ENCODE results near the gene KMT2D.
"Not testable (repeated sequence)": the region's sequence is repeated elsewhere in the genome, so short reads cannot be mapped to it uniquely, and the experiment has no call there.

Gene KMT2D

DNA sequence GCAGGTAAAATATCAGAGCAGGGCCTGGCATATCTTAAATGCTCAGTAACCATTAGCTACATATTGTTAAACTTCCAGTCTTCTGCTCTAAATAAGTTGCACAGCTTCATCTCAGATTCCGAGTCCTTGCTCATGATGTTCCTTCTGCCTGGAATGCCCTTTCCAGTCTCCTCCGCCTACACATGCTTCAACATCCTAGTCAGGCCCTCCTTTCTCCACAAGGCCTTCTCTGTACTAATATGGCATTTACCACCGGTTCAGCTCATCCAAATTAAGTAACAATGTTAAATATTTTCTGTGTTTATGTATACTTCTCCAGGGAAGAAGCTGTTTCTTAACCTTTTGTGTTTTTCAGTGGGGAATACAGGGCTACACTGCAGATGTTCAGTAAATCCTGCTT lies 25.5 kb upstream of the KMT2D start:
- DNase-seq, result no peak

- DNase-seq, result no peak
Measured at GRCh38 chr12:49084438-49084837, 23.8 kb upstream of the KMT2D start.

- no peak for DNase-seq
Measured at GRCh38 chr12:49079793-49080192, 19.2 kb upstream of the KMT2D start.

DNA sequence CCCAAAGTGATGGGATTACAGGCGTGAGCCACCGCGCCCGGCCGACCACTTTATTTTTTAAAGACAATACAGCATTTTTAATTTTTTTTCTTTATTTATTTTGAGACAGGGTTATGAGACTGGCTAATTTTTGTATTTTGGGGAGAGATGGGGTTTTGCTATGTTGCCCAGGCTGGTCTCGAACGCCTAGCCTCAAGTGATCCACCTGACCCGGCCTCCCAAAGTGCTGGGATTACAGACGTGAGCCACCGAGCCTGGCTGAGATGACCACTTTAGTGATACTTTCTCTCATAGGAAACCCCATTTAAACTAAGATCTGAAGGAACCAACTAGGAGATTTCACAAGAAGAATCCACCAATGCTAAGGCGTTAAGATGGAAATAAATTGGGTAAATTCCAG lies 10.4 kb upstream of the KMT2D start:
- DNase-seq, result no peak

- DNase-seq, result peak; percentile 91 to 97
Measured at GRCh38 chr12:49069507-49070346, 9.1 kb upstream of the KMT2D start, which contains the start of gene RHEBL1. TSS of gene RHEBL1 (minus strand) at chr12:49069979. CDS start at chr12:49069785, 194 bp downstream.

DNA sequence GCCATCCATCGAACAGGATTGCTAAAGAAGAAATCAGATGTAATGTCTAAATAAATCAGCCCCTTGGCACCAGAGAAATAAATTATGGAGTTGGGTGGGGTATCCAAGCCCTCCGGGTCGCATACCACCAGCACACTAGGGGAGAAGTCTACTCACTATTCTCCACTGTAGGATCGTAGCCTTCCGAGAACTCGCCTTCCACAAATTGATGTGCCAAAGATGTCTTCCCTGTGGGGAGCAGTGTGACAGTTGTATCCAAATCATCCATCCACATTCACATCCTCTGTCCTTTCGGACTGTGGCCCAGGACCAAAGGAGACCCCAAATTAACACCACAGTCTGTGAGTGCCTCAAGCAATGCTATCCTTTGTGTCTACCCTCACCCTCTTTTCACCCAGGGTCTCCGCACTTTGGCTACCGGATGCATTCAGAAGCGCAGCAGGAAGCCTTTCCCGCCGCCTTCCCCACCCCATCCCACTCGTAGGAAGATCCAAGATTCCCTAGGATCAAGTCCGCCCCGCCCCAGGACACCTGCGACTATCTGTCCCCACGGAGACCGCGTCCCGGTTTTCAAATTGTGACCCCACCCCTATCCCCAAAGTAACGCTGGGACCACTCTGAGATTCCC lies 8.4 kb upstream of the KMT2D start:
- DNase-seq, result peak in 1 of 2 experiments; percentile 54

GRCh38 chr12:49066120-49066519 lies 5.5 kb upstream of the KMT2D start:
- no peak for DNase-seq

DNA sequence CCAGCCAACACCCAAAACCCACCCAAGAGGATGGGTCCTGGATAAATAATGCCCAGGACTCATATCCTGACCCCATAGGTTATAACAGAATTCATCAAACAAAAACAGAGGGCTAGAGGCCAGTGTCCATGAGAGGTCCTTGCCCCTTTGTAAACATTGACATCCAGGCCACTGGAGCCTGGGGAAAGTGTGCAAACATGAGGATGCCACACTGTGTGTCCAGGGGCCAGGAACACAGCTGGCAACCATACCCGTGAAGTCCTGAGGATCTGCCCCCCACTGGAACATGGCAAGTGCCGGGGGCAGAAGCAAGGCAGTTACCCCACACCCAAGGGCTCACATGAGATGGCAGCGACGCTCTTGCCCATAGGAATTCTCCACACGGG lies 4.2 kb upstream of the KMT2D start:
- DNase-seq, result no peak

GRCh38 chr12:49061916-49062315 lies 1.3 kb upstream of the KMT2D start:
- DNase-seq, result not testable (repeated sequence)

- DNase-seq, result no peak
Measured at GRCh38 chr12:49061157-49061650, 610 bp upstream of the KMT2D start.

- no peak for DNase-seq
Measured at GRCh38 chr12:49059299-49060171, 1.1 kb downstream of the KMT2D start.

DNA sequence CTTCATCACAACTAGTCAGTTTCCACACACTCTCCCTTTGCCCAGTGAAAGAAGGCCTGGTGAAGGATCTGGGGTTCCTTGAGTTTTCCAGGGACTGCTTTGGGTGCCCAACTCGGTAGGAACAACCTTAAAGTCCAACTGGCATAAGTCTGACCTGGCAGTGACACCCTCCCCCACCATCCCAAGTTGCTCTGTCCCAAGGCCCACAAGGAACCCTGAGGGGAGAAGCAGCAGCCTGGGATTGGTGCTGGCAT lies 1.6 kb downstream of the KMT2D start:
- DNase-seq, result no peak

- DNase-seq, result no peak
Measured at GRCh38 chr12:49058366-49059044, 2.1 kb downstream of the KMT2D start.

DNA sequence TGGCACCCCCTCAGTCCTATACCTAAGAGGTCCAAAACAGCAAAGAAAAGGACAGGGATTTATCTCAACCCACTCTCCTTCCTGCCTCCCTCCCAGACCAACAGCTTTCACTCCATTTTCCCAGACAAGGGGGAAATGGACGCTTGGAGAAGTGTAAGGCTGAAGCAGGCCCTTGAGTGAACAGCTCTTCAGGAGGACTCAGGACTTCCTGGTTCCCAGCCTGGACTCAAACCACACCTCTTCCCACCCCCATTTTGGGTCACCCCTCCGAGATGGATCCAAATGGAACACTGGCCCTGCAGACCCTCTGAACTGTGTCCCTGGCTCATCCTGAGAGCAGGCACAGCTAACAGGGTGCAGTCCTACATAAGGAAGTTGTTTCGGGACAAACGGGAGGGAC lies 2.7 kb downstream of the KMT2D start:
- DNase-seq, result peak in 1 of 2 experiments; percentile 14

DNA sequence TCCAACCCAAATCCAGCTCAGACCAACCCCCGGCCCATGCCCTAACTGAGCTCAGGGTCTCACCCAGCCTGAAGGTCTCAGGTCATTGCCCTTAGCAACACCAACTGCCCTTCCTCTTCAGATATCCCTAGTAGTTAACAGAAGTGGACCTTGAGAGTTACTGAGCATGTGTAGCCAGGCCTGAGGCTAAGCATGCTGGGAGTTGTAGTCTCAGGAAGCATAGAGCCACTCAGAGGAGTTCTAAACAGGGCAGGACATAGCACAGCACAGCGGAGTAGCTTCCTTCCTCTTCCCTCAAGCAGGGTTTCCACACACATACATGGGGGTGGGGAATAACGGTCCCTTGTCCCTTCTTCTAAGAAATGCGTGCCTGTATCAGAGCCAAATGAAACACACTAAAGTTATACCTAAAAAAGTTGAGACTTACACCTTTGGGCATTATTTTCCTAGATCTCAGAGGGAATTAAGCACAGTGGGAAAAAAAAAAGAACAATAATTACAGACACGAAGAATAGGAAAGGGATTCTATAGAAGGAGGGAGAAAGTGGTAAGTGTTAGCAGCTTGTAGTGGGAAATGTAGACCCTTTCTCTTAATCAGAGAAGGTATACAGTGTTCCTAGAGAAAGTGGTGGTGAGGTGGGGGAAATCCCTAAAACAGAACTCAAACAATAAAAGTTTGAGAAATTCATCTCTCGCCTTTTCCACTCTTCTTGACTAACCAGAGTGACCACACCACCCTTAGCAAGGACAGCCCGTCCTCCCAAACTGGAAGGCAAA lies 4.4 kb downstream of the KMT2D start:
- peak; percentile 14 to 67 for DNase-seq

- no peak for DNase-seq
Measured at GRCh38 chr12:49055092-49055491, 5.5 kb downstream of the KMT2D start.

- DNase-seq, result no peak
Measured at GRCh38 chr12:49054524-49054923, 6.1 kb downstream of the KMT2D start.

DNA sequence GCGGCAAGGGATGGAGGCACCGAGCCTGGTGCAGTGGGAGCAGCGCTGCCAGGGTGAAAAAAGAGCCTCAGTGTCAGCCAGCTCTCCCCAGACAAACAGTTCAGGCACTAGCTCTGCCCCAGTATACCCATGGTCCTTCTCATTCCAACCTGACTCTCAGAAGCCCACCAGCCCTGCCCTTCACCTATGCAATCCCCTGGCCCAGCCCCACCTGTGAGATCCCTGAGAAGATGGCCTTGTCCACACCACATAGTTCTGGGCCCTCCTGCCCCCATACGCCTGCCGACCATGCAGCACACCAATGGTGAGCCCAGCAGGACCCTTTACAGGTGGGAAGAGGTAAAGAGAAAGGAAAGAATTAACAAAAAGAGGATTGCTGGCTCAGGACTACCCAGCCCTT lies 6.5 kb downstream of the KMT2D start:
- DNase-seq, result no peak

DNA sequence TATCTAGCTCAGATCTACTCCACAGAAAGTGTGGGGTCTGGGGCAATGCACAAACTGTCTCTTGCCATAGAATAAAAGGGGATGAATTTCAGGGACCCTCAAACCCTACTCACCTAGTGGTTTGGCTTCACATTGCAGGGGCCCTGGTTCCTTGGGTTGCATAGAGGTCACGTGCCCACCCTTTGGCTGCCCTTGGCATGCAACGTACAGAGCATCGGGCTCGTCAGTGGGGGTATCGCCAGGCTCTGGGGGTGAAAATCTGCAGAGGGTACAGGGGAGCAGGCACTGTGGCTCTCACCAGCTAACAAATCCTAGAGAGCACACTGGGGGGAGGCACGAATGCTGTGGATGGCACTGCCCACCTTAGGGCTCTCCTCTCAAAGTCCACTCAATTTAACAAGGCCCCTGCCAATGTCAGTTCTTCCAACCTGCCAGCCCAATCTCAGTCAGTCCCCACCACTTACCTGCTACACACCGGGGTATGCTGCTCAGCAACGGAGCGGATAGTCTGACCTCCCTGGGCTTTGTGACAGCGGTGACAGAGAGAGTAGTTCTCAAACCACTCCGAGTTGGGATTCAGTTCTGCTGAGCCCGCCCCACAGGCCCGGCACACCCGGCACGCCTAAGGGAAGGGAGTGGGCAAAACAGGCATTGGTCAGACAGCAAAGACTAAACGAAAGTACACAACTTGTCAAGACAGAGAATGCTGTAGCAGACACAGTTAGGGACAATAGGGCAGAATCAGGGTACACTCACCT lies 8.0 kb downstream of the KMT2D start:
- DNase-seq, result no peak

- DNase-seq, result no peak
Measured at GRCh38 chr12:49051777-49052438, 8.7 kb downstream of the KMT2D start.

DNA sequence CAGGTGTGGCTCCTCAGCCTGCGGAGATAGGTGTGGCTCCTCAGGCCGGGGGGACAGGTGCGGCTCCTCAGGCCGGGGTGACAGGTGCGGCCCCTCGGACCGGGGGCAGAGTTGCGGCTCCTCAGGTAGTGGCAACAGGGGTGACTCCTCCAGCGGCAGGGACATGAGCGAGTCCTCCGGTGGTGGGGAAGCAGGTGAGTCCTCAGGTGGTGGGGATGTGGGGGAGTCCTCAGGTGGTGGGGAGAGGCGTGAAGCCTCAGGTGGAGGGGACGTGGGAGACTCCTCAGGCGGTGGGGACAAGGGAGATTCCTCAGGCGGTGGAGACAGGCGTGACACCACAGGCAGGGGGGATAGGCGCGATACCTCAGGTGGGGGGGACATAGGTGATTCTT lies 9.2 kb downstream of the KMT2D start:
- DNase-seq, result no peak
